HepG2 (cell line): ENCODE data around the gene SRRM4. TPM values are rescaled to one million over a fixed set of nuclear protein-coding genes. Genes with fewer than 3 reads are reported as not detected.
A peak's percentile ranks its signal among the peaks of the same experiment; 100 is the strongest.

ENCODE experiments used
- ATAC-seq: fragments of 200-7000 bp; cut with Tn5 transposase; 3 replicates; pipeline ENCODE4 v1.9.1; 2020; ENCODE audit warnings: mild to moderate bottlenecking, moderate library complexity
- BruUV-seq: library from RNA; stranded (reverse); fragments of 400-500 nt; replicated peaks from 2 replicates; lab custom pipeline; 2021; lab: Mats Ljungman, UMichigan
- CTCF ChIA-PET: fragments of 300-600 bp; formaldehyde crosslinking; extraction: SDS; loops from one replicate; lab custom pipeline; 2021; ENCODE audit warnings: low total read pairs, inconsistent platforms, low intra/inter-chr PET ratio; lab: Yijun Ruan, JAX
- POLR2A ChIA-PET: fragments of 350-600 bp; sonication (Branson Sonifier 250); formaldehyde crosslinking; loops from one replicate; lab custom pipeline; 2020; ENCODE audit warnings: antibody characterized with exemption, inconsistent platforms; lab: Yijun Ruan, JAX
- DNase-seq: peaks from one replicate; pipeline ENCODE4 v3.0.0-alpha.2; 2015; ENCODE audit warnings: low spot score
- FAIRE-seq: peaks from 3 replicates; lab custom pipeline; 2011; peaks lifted over from hg19 to GRCh38; lab: Jason Lieb, UNC
- H2AFZ ChIP-seq: one replicate; pipeline ENCODE4 v1.6.1; 2011; ENCODE audit warnings: low read length, inconsistent platforms
- H3K27ac ChIP-seq: fragments of 300-600 bp; 3 replicates; pipeline ENCODE4 v1.8.0; 2011; ENCODE audit warnings: mixed run types, mild to moderate bottlenecking, mixed read lengths, low read length, inconsistent platforms; ENCODE audit not compliant: insufficient read depth; ENCODE audit errors: extremely low read length
- H3K27me3 ChIP-seq, 2 experiments: fragments of 200-600 bp in 1 of 2; 2 replicates in 1 of 2; 3 replicates in 1 of 2; pipeline versions ENCODE4 v1.6.0 to v1.8.0; 2011; ENCODE audit warnings: low read length in 2 of 2, mild to moderate bottlenecking in 2 of 2, moderate library complexity in 2 of 2, inconsistent platforms in 1 of 2; ENCODE audit not compliant: insufficient read depth in 2 of 2, control insufficient read depth in 1 of 2
- H3K36me3 ChIP-seq, 2 experiments: fragments of 200-600 bp in 1 of 2; replicated peaks in 1 of 2; 2 replicates in 1 of 2; 3 replicates in 1 of 2; pipeline versions ENCODE4 v1.5.1 to v1.8.0; 2011; ENCODE audit warnings: low read length in 2 of 2, inconsistent platforms in 1 of 2; ENCODE audit not compliant: insufficient read depth in 2 of 2, control insufficient read depth in 1 of 2
- H3K4me1 ChIP-seq: 2 replicates; pipeline ENCODE4 v1.5.1; 2012; ENCODE audit warnings: low read length, inconsistent platforms; ENCODE audit not compliant: insufficient read depth
- H3K4me2 ChIP-seq: 2 replicates; pipeline ENCODE4 v1.6.0; 2011; ENCODE audit warnings: low read depth, low read length, inconsistent platforms
- H3K4me3 ChIP-seq, 3 experiments: fragments of 200-600 bp in 1 of 3; sonication (generic), shearing (Covaris generic) in 1 of 3; replicated peaks in 1 of 3; 2 replicates each; pipeline ENCODE4 v1.5.1; 2011 to 2016; ENCODE audit warnings: low read length in 3 of 3, inconsistent platforms in 2 of 3, low read depth in 2 of 3, mild to moderate bottlenecking in 2 of 3, control low read depth in 1 of 3, mixed read lengths in 1 of 3; ENCODE audit not compliant: insufficient read depth in 1 of 3
- H3K79me2 ChIP-seq: one replicate; pipeline ENCODE4 v1.6.1; 2011; ENCODE audit warnings: low read length, inconsistent platforms; ENCODE audit not compliant: insufficient read depth
- H3K9ac ChIP-seq: 2 replicates; pipeline ENCODE4 v1.6.0; 2011; ENCODE audit warnings: mild to moderate bottlenecking, low read depth, low read length, inconsistent platforms; ENCODE audit not compliant: insufficient read depth
- H3K9me3 ChIP-seq: 2 replicates; pipeline ENCODE4 v1.5.1; 2012; ENCODE audit warnings: mild to moderate bottlenecking, low read length
- H4K20me1 ChIP-seq: 2 replicates; pipeline ENCODE4 v1.6.0; 2011; ENCODE audit warnings: inconsistent platforms, mild to moderate bottlenecking, low read length, moderate library complexity; ENCODE audit not compliant: insufficient read depth
- BATF2 ChIP-seq: sonication (generic); formaldehyde crosslinking; IDR thresholded peaks from 2 replicates; pipeline ENCODE4 v1.8.0; 2022; ENCODE audit warnings: mild to moderate bottlenecking, missing genetic modification reagents, moderate library complexity
- CTCF ChIP-seq: sonication (generic); formaldehyde crosslinking; IDR thresholded peaks from 2 replicates; pipeline ENCODE4 v1.5.0; 2020; ENCODE audit warnings: mild to moderate bottlenecking, missing genetic modification reagents, moderate library complexity
- DDIT3 ChIP-seq: sonication (generic); formaldehyde crosslinking; IDR thresholded peaks from 2 replicates; pipeline ENCODE4 v1.4.0; 2020; ENCODE audit warnings: mild to moderate bottlenecking, missing genetic modification reagents
- HINFP ChIP-seq: sonication (generic); formaldehyde crosslinking; IDR thresholded peaks from 2 replicates; pipeline ENCODE4 v1.4.0; 2020; ENCODE audit warnings: low read depth, mild to moderate bottlenecking, missing genetic modification reagents
- HMGXB4 ChIP-seq, 2 experiments: sonication (generic) in 1 of 2; formaldehyde crosslinking in 1 of 2; IDR thresholded peaks; 2 replicates each; pipeline versions ENCODE4 v1.4.0 to v1.6.1; 2018 to 2020; ENCODE audit warnings: missing genetic modification reagents in 2 of 2, borderline replicate concordance in 1 of 2, low read depth in 1 of 2, mild to moderate bottlenecking in 1 of 2, missing biosample characterization in 1 of 2
- NFIC ChIP-seq: IDR thresholded peaks from 2 replicates; pipeline ENCODE4 v1.6.1; 2012; ENCODE audit warnings: mild to moderate bottlenecking, low read length, inconsistent platforms
- PATZ1 ChIP-seq: sonication (generic); formaldehyde crosslinking; IDR thresholded peaks from 2 replicates; pipeline ENCODE4 v1.4.0; 2020; ENCODE audit warnings: missing genetic modification reagents
- RAD21 ChIP-seq: fragments of 450-650 bp; formaldehyde crosslinking; IDR thresholded peaks from 2 replicates; pipeline ENCODE4 v1.5.0; 2020; ENCODE audit warnings: mild to moderate bottlenecking
- SMC3 ChIP-seq: IDR thresholded peaks from 2 replicates; pipeline ENCODE4 v1.6.1; 2011; ENCODE audit warnings: low read length, improper control_type of control experiment
- STAG1 ChIP-seq: sonication (generic); formaldehyde crosslinking; IDR thresholded peaks from 2 replicates; pipeline ENCODE4 v1.4.0; 2020; ENCODE audit warnings: missing genetic modification reagents
- XRCC5 ChIP-seq: fragments of 200-400 bp; formaldehyde crosslinking; optimal IDR thresholded peaks from 2 replicates; pipeline ENCODE3; 2017; ENCODE audit warnings: mild to moderate bottlenecking, low read length
- ZC3H4 ChIP-seq: sonication (generic); formaldehyde crosslinking; IDR thresholded peaks from 2 replicates; pipeline ENCODE4 v1.4.0; 2020; ENCODE audit warnings: missing genetic modification reagents, borderline replicate concordance
- WGBS: methylation state at CpG from one replicate; pipeline ENCODE4 v1.1.6; 2017; ENCODE audit warnings: low lambda C conversion rate; 5-methylcytosine and 5-hydroxymethylcytosine counted together
- in situ Hi-C: cut with HindIII; loops from 2 replicates; pipeline ENCODE4 v1.10.0; 2017; ENCODE audit warnings: low pct_unique_long_range_greater_than_20kb; ENCODE audit not compliant: extremely low pct_ligation_motif_present
- intact Hi-C: fragments of 100-400 bp; cut with micrococcal nuclease; formaldehyde crosslinking; loops from one replicate; pipeline ENCODE4 v1.10.0; 2022; ENCODE audit not compliant: unreplicated experiment
- polyA plus RNA-seq, 8 experiments: library from polyadenylated mRNA; depleted of rRNA in 3 of 8; stranded (reverse) in 7 of 8; unstranded in 1 of 8; fragments of >200 nt; fragmentation: Illumina TruSeq in 4 of 8; extraction: Trizol in 4 of 8; gene quantifications; 2 replicates each; pipeline versions ENCODE4 v1.2.1 to v1.2.3, GENCODE V29; 2011 to 2016; ENCODE audit warnings: low read depth in 4 of 8, missing spikeins in 1 of 8, mixed read lengths in 1 of 8; ENCODE audit not compliant: insufficient read depth in 1 of 8
- total RNA-seq, 5 experiments: library from RNA; depleted of rRNA; stranded (reverse); fragments of >200 nt; fragmentation: Illumina TruSeq; extraction: Trizol; gene quantifications; 2 replicates each; pipeline ENCODE4 v1.2.3, GENCODE V29; 2016; ENCODE audit warnings: low read depth in 1 of 5

Gene SRRM4
- total and polyA plus RNA-seq, 2 of the 13 experiments (the other 11 are each of a cell fraction or from before 2014, with no cell fraction given): not detected

- 25% methylated on average over 11 of the region's 17 CpGs for WGBS
- BruUV-seq: no TSS peak
Measured at GRCh38 chr12:118979763-118980406, 1.5 kb upstream of the SRRM4 start.

More at GRCh38 chr12:118979763-118980406, 1.5 kb upstream of the SRRM4 start:
- H3K27ac ChIP-seq: no peak overlapping the region
- CTCF ChIA-PET: interaction anchor here (1.1 to 1.2 kb wide), 2 partner anchors 57 to 432 kb away, joined by 3 read pairs; no protein-coding TSS in a partner anchor
- H3K4me3 ChIP-seq: no peak overlapping the region
- FAIRE-seq (peak; percentile 62), DNase-seq (peak; percentile 56), ATAC-seq (peak; percentile 83)
- H3K4me1 ChIP-seq: no peaks in the 10 kb centered on the region
- no peak overlapping the region for H3K9ac ChIP-seq
- no peaks in the 10 kb centered on the region for H3K9me3 ChIP-seq
- H3K36me3 ChIP-seq: no peaks in the 10 kb centered on the region
- in situ Hi-C loops (no loop called here), intact Hi-C loops (loop anchor here (1.0 kb wide), 1 partner anchor 81 kb away; no protein-coding TSS in a partner anchor)
- no peaks in the 10 kb centered on the region for H3K79me2 ChIP-seq
- POLR2A ChIA-PET: no interaction called here
- peaks cover 4 to 15% of the 10 kb centered on the region in 2 experiments; a peak in 3 of 5 replicates for H3K27me3 ChIP-seq
- no peaks in the 10 kb centered on the region for H4K20me1 ChIP-seq
- no peak overlapping the region for H3K4me2 ChIP-seq
- TF ChIP-seq STAG1 (CRISPR knock-in tag) (peak; percentile 55), HMGXB4 (CRISPR knock-in tag; IDR thresholded peaks at IDR 0.05; ENCODE audit: borderline replicate concordance in 1 of 2, low read depth in 1 of 2) (no peak), NFIC (no peak), HINFP (0 out of 2 replicates have a peak, but pooled peaks have one; percentile 49), DDIT3 (CRISPR knock-in tag) (no peak), CTCF (CRISPR knock-in tag) (peak; percentile 75), PATZ1 (CRISPR knock-in tag) (0 out of 2 replicates have a peak, but pooled peaks have one; percentile 32), ZC3H4 (no peak), RAD21 (CRISPR knock-in tag) (0 out of 2 replicates have a peak, but pooled peaks have one; percentile 14), SMC3 (peak; percentile 37; the same call in 1 of the 2 replicates), XRCC5 (peak; percentile 59), BATF2 (CRISPR knock-in tag) (no peak)
- H2AFZ ChIP-seq: no peak overlapping the region
